Activated naive CD4-positive, alpha-beta T cell treated with anti-CD3 and anti-CD28 coated beads, Interleukin-2, amount 10 ng/mL, durations not matched to agents 7 days and 5 days (primary cell): ENCODE results near the gene VAMP1.
"Not testable (repeated sequence)": the region's sequence is repeated elsewhere in the genome, so short reads cannot be mapped to it uniquely, and the experiment has no call there.

Source experiments
- CTCF ChIA-PET: fragments of 350-600 bp; sonication (Branson Sonifier 250); formaldehyde crosslinking; loops from one replicate; lab custom pipeline; 2021; ENCODE audit warnings: antibody characterized with exemption; lab: Charles Lee
- DNase-seq: peaks from one replicate; pipeline ENCODE4 v3.0.0-alpha.2; 2020
- H3K27ac Mint-ChIP-seq: one replicate; pipeline ENCODE4 v1.8.0; 2021; ENCODE audit warnings: mild to moderate bottlenecking, moderate library complexity, mixed read lengths
- H3K27me3 Mint-ChIP-seq: one replicate; pipeline ENCODE4 v1.8.0; 2021; ENCODE audit warnings: mild to moderate bottlenecking, mixed read lengths
- H3K36me3 Mint-ChIP-seq: one replicate; pipeline ENCODE4 v1.8.0; 2021; ENCODE audit warnings: mixed read lengths
- H3K4me1 Mint-ChIP-seq: one replicate; pipeline ENCODE4 v1.8.0; 2021; ENCODE audit warnings: mixed read lengths
- H3K4me3 Mint-ChIP-seq: one replicate; pipeline ENCODE4 v1.8.0; 2021; ENCODE audit warnings: mild to moderate bottlenecking, moderate library complexity, mixed read lengths
- H3K9me3 Mint-ChIP-seq: one replicate; pipeline ENCODE4 v1.8.0; 2021; ENCODE audit warnings: mixed read lengths

The VAMP1 gene

DNA sequence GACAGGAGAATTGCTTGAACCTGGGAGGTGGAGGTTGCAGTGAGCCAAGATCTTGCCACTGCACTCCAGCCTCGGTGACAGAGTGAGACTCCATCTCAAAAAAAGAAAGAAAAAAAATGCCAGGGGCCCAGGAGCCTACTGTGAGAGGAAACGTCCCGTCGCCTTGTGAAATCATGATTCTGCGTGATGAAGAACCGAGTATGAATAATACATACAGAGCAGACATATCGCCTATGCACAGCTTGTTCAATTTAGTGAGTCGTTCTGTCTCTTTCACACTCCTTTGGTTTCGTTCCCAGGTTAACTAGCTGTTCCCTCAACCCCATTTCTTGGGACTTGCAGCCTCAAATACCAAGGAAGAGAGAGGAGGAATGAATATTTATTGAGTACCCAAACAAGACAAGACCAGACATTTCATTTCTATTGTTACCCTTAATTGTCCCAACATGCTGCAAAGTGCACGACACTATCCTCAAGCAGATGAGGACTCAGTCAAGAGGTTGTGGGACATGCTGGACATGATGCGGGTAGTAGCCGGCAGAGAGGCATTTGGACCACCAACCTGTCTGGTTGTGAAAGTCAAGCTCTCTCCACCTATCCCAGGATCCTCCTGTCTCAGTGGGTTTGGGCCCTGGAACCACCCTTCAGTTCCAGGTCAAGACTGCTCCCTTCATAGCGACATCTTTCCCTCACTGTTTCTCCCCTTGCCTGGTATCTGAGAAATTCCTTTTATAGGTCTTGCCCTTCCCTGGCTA is 34.3 kb downstream of the VAMP1 start:
- H3K9me3 Mint-ChIP-seq: no peaks in the 10 kb centered on the region
- peaks cover 43% of the 10 kb centered on the region for H3K4me1 Mint-ChIP-seq
- H3K36me3 Mint-ChIP-seq: no peaks in the 10 kb centered on the region
- CTCF ChIA-PET: interaction anchor here (0.8 to 2.5 kb wide), 2 partner anchors 29 to 317 kb away, joined by 4 to 17 read pairs; partner anchors contain the start of gene MLF2
- no peak overlapping the region for H3K27ac Mint-ChIP-seq
- no peaks in the 10 kb centered on the region for H3K27me3 Mint-ChIP-seq
- no peak overlapping the region for H3K4me3 Mint-ChIP-seq
- DNase-seq: no peak

GRCh38 chr12:6434205-6435140 is 36.0 kb downstream of the VAMP1 start:
- H3K4me1 Mint-ChIP-seq: peaks cover 59% of the 10 kb centered on the region
- peak; percentile 65 for DNase-seq

GRCh38 chr12:6432991-6433390 is 37.5 kb downstream of the VAMP1 start:
- peak overlapping the region; percentile 9 for H3K27ac Mint-ChIP-seq
- H3K4me1 Mint-ChIP-seq: peaks cover 62% of the 10 kb centered on the region
- H3K4me3 Mint-ChIP-seq: no peak overlapping the region
- CTCF ChIA-PET: interaction anchor here (1.6 to 3.5 kb wide), 3 partner anchors 12 to 33 kb away, joined by 6 to 23 read pairs (median 11); partner anchors contain the start of gene CD27
- H3K36me3 Mint-ChIP-seq: no peaks in the 10 kb centered on the region
- no peak for DNase-seq
- no peaks in the 10 kb centered on the region for H3K9me3 Mint-ChIP-seq
- no peaks in the 10 kb centered on the region for H3K27me3 Mint-ChIP-seq

More at GRCh38 chr12:6434205-6435140, 36.0 kb downstream of the VAMP1 start:
- Mint-ChIP-seq H3K27me3 (no peaks in the 10 kb centered on the region), H3K27ac (peak overlapping the region; percentile 87), H3K36me3 (no peaks in the 10 kb centered on the region), H3K9me3 (no peaks in the 10 kb centered on the region), H3K4me3 (no peak overlapping the region)
- CTCF ChIA-PET: interaction anchor here (1.1 to 3.5 kb wide), 8 partner anchors 9 to 103 kb away, joined by 3 to 23 read pairs (median 7); partner anchors contain the start of gene CD27

GRCh38 chr12:6430124-6430989 is 40.1 kb downstream of the VAMP1 start:
- H3K27me3 Mint-ChIP-seq: no peaks in the 10 kb centered on the region
- no peak overlapping the region for H3K4me3 Mint-ChIP-seq
- CTCF ChIA-PET: no interaction called here
- peak overlapping the region; percentile 7 for H3K27ac Mint-ChIP-seq
- H3K9me3 Mint-ChIP-seq: no peaks in the 10 kb centered on the region
- H3K4me1 Mint-ChIP-seq: peaks cover 79% of the 10 kb centered on the region
- no peaks in the 10 kb centered on the region for H3K36me3 Mint-ChIP-seq
- peak; percentile 29 for DNase-seq

- H3K9me3 Mint-ChIP-seq: no peaks in the 10 kb centered on the region
- no peaks in the 10 kb centered on the region for H3K36me3 Mint-ChIP-seq
- peaks cover 77% of the 10 kb centered on the region for H3K4me1 Mint-ChIP-seq
- H3K27ac Mint-ChIP-seq: peak overlapping the region; percentile 94
- CTCF ChIA-PET: interaction anchor here (0.9 to 7.6 kb wide), 3 partner anchors 11 to 35 kb away, joined by 4 to 231 read pairs (median 41); partner anchors contain the start of gene CD27
- no peaks in the 10 kb centered on the region for H3K27me3 Mint-ChIP-seq
- DNase-seq: no peak
- H3K4me3 Mint-ChIP-seq: no peak overlapping the region
These were observed 42.2 kb downstream of the VAMP1 start for GRCh38 chr12:6428326-6428725.

- Mint-ChIP-seq H3K4me1 (peaks cover 75% of the 10 kb centered on the region), H3K4me3 (peak overlapping the region; percentile 64), H3K27ac (peak overlapping the region; percentile 94)
- H3K9me3 Mint-ChIP-seq, H3K36me3 Mint-ChIP-seq, H3K27me3 Mint-ChIP-seq, DNase-seq: not testable (repeated sequence)
- CTCF ChIA-PET: interaction anchor here (0.9 to 7.6 kb wide), 3 partner anchors 11 to 36 kb away, joined by 4 to 231 read pairs (median 41); partner anchors contain the start of gene CD27
These were observed 42.7 kb downstream of the VAMP1 start for GRCh38 chr12:6427796-6428195.

DNA sequence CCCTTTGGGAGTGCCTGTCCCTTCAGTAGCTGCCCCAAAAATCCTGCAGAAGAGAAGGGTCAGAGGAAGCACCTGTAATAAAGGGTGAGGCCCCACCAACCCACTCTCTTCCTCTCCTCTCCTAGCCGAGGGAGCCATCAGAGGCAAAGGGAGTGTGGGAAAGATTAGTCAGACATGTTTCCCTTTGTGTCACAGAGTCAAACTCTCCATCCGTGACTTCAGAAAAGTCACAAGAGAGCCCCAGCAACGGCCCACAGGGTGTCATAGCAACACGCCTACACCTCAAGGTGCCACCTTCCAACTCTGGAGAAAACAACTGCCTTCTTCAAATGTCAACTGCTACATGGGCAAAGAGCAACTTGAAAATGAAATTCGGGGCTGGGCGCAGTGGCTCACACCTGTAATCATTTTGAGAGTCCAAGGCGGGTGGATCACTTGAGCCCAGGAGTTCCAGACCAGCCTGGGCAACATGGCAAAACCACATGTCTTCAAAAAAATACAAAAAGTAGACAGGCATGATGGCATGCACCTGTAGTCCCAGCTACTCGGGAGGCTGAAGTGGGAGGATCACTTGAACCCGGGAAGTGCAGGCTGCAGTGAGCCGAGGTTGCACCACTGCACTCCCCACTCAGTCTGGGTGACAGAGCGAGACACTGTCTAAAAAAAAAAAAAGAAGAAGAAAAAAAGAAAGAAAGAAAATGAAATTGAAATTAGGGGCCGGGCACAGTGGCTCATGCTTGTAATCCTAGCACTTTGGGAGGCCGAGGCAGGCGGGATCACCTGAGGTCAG is 43.4 kb downstream of the VAMP1 start:
- CTCF ChIA-PET: interaction anchor here (1.1 to 7.6 kb wide), 6 partner anchors 18 to 340 kb away, joined by 3 to 231 read pairs (median 29); partner anchors contain the start of gene CD27
- Mint-ChIP-seq H3K27me3 (no peaks in the 10 kb centered on the region), H3K9me3 (no peaks in the 10 kb centered on the region), H3K27ac (peak overlapping the region; percentile 94), H3K36me3 (no peaks in the 10 kb centered on the region), H3K4me3 (peak overlapping the region; percentile 64), H3K4me1 (peaks cover 71% of the 10 kb centered on the region)
- peak; percentile 85 for DNase-seq

- no peak overlapping the region for H3K4me3 Mint-ChIP-seq
These were observed 44.6 kb downstream of the VAMP1 start for GRCh38 chr12:6425590-6426531.

DNA sequence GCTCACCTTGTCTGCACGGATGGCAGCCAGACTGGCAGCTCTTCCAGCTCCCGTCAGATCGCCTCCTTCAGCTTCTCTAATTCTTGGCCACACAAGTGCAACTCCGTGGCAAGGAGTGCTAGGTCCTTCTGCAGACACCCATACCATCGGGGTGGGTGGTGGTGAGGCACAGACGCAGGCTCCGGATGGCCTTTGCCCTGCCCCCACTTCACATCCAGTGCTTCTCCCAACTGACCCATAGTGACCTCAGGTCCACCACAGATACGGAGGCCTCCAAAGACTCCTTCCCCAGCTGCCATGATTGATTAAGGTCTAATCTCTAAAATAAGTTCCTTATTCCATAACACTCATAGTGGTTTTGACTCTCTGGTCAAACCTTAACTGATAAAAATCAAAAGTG is 45.6 kb downstream of the VAMP1 start:
- peak overlapping the region; percentile 60 for H3K27ac Mint-ChIP-seq
- H3K4me3 Mint-ChIP-seq: no peak overlapping the region
- H3K9me3 Mint-ChIP-seq: no peaks in the 10 kb centered on the region
- H3K36me3 Mint-ChIP-seq: no peaks in the 10 kb centered on the region
- CTCF ChIA-PET: interaction anchor here (0.8 to 7.6 kb wide), 13 partner anchors 10 to 133 kb away, joined by 3 to 231 read pairs (median 19); partner anchors contain the start of genes CD27, TAPBPL and VAMP1
- peaks cover 13% of the 10 kb centered on the region for H3K27me3 Mint-ChIP-seq
- peaks cover 52% of the 10 kb centered on the region for H3K4me1 Mint-ChIP-seq
- DNase-seq: no peak

More at GRCh38 chr12:6425590-6426531, 44.6 kb downstream of the VAMP1 start:
- Mint-ChIP-seq H3K9me3 (no peaks in the 10 kb centered on the region), H3K4me1 (peaks cover 62% of the 10 kb centered on the region), H3K27ac (peak overlapping the region; percentile 94), H3K36me3 (no peaks in the 10 kb centered on the region), H3K27me3 (peaks cover 11% of the 10 kb centered on the region)
- CTCF ChIA-PET: interaction anchor here (1.0 to 7.6 kb wide), 12 partner anchors 9 to 341 kb away, joined by 3 to 231 read pairs (median 26); partner anchors contain the start of genes CD27, TAPBPL and VAMP1
- DNase-seq: peak; percentile 33

GRCh38 chr12:6424008-6424347 is 46.5 kb downstream of the VAMP1 start:
- H3K27me3 Mint-ChIP-seq: peaks cover 19% of the 10 kb centered on the region
- CTCF ChIA-PET: interaction anchor here (0.6 to 7.6 kb wide), 18 partner anchors 15 to 152 kb away, joined by 3 to 231 read pairs (median 8); partner anchors contain the start of genes CD27, TAPBPL and VAMP1
- no peak for DNase-seq
- H3K36me3 Mint-ChIP-seq: no peaks in the 10 kb centered on the region
- peak overlapping the region; percentile 67 for H3K27ac Mint-ChIP-seq
- H3K4me3 Mint-ChIP-seq: no peak overlapping the region
- H3K9me3 Mint-ChIP-seq: no peaks in the 10 kb centered on the region
- H3K4me1 Mint-ChIP-seq: peaks cover 48% of the 10 kb centered on the region

GRCh38 chr12:6423267-6424007 is 47.0 kb downstream of the VAMP1 start:
- peak; percentile 86 for DNase-seq
- no peaks in the 10 kb centered on the region for H3K9me3 Mint-ChIP-seq
- H3K27ac Mint-ChIP-seq: peak overlapping the region; percentile 65
- peaks cover 48% of the 10 kb centered on the region for H3K4me1 Mint-ChIP-seq
- no peak overlapping the region for H3K4me3 Mint-ChIP-seq
- CTCF ChIA-PET: interaction anchor here (0.6 to 7.6 kb wide), 18 partner anchors 16 to 151 kb away, joined by 3 to 231 read pairs (median 8); partner anchors contain the start of genes CD27, TAPBPL and VAMP1
- H3K36me3 Mint-ChIP-seq: no peaks in the 10 kb centered on the region
- peaks cover 20% of the 10 kb centered on the region for H3K27me3 Mint-ChIP-seq
